Measurements from ENCODE around the gene ADAP2.

DNA sequence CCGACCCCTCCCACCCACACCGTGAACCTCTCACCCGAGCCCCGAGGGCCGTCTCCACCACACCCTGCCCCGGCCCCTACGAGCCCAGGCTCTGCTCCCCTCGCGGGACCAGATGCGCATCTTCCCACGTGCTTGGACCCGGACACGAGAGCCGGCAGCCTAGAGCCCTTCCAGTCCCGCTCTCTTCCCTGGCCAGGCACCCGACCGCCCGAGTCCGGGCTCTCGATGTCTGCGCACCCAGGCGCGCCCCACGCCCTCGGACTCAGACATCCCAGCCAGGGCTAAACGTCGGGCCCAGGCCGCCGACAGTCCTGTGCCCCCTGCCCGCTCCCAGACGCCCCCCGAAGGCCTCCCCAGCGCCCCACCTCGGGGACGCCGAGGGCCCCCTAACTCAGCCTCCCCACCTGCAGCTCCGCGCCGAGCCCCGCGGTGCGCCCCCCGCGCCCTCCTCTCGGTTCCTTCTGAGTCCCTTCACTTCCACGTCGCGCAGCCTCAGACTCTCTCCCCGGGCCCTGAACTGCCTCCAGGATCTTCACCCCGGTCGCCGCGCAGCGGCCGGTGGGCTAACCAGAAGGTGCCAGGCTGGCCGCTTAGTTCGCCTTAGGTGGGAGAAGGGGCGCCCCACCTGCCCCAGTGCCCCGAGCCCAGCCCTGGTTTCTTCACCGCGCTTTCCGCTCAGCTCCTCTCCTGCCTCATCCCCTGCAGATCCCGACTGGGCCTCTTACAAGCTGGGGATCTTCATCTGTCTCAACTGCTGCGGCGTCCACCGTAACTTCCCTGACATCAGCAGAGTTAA is 688 bp downstream of the ADAP2 start:
- no peak for TF ChIP-seq ZBTB1 (tag by site-specific recombination; IDR thresholded peaks at IDR 0.05)
- no peak for TF ChIP-seq ZNF302 (tag by site-specific recombination; IDR thresholded peaks at IDR 0.05; ENCODE audit: low read depth)
- no peak for TF ChIP-seq ZNF707 (tag by site-specific recombination; IDR thresholded peaks at IDR 0.05)
- TF ChIP-seq, protein P1, sequence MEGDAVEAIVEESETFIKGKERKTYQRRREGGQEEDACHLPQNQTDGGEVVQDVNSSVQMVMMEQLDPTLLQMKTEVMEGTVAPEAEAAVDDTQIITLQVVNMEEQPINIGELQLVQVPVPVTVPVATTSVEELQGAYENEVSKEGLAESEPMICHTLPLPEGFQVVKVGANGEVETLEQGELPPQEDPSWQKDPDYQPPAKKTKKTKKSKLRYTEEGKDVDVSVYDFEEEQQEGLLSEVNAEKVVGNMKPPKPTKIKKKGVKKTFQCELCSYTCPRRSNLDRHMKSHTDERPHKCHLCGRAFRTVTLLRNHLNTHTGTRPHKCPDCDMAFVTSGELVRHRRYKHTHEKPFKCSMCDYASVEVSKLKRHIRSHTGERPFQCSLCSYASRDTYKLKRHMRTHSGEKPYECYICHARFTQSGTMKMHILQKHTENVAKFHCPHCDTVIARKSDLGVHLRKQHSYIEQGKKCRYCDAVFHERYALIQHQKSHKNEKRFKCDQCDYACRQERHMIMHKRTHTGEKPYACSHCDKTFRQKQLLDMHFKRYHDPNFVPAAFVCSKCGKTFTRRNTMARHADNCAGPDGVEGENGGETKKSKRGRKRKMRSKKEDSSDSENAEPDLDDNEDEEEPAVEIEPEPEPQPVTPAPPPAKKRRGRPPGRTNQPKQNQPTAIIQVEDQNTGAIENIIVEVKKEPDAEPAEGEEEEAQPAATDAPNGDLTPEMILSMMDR (tag by site-specific recombination; IDR thresholded peaks at IDR 0.05), result no peak
- TF ChIP-seq, protein P2, sequence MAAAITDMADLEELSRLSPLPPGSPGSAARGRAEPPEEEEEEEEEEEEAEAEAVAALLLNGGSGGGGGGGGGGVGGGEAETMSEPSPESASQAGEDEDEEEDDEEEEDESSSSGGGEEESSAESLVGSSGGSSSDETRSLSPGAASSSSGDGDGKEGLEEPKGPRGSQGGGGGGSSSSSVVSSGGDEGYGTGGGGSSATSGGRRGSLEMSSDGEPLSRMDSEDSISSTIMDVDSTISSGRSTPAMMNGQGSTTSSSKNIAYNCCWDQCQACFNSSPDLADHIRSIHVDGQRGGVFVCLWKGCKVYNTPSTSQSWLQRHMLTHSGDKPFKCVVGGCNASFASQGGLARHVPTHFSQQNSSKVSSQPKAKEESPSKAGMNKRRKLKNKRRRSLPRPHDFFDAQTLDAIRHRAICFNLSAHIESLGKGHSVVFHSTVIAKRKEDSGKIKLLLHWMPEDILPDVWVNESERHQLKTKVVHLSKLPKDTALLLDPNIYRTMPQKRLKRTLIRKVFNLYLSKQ (tag by site-specific recombination; IDR thresholded peaks at IDR 0.05; ENCODE audit: borderline replicate concordance), result no peak
- TF ChIP-seq ZNF175 (tag by site-specific recombination; IDR thresholded peaks at IDR 0.05), result no peak
- no peak for TF ChIP-seq ZNF549 (tag by site-specific recombination; IDR thresholded peaks at IDR 0.05)
- TF ChIP-seq ZNF16 (tag by site-specific recombination; IDR thresholded peaks at IDR 0.05; ENCODE audit: low read depth), result no peak
- TF ChIP-seq ZNF76 (tag by site-specific recombination; IDR thresholded peaks at IDR 0.05; ENCODE audit: borderline replicate concordance, low read depth), result no peak
- TF ChIP-seq ZNF561 (tag by site-specific recombination; IDR thresholded peaks at IDR 0.05; ENCODE audit: borderline replicate concordance), result no peak
- no peak for TF ChIP-seq ZIC2 (tag by site-specific recombination; IDR thresholded peaks at IDR 0.05)
- TF ChIP-seq, protein P3, sequence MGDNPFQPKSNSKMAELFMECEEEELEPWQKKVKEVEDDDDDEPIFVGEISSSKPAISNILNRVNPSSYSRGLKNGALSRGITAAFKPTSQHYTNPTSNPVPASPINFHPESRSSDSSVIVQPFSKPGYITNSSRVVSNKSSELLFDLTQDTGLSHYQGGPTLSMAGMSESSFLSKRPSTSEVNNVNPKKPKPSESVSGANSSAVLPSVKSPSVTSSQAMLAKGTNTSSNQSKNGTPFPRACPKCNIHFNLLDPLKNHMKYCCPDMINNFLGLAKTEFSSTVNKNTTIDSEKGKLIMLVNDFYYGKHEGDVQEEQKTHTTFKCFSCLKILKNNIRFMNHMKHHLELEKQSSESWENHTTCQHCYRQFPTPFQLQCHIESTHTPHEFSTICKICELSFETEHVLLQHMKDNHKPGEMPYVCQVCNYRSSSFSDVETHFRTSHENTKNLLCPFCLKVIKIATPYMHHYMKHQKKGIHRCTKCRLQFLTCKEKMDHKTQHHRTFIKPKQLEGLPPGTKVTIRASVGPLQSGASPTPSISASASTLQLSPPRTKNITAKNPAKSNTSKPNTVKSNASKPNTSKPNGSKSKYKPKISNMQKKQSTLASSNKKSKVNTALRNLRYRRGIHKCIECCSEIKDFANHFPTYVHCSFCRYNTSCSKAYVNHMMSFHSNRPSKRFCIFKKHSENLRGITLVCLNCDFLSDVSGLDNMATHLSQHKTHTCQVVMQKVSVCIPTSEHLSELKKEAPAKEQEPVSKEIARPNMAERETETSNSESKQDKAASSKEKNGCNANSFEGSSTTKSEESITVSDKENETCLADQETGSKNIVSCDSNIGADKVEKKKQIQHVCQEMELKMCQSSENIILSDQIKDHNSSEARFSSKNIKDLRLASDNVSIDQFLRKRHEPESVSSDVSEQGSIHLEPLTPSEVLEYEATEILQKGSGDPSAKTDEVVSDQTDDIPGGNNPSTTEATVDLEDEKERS (tag by site-specific recombination; IDR thresholded peaks at IDR 0.05), result no peak
- TF ChIP-seq, protein P4, sequence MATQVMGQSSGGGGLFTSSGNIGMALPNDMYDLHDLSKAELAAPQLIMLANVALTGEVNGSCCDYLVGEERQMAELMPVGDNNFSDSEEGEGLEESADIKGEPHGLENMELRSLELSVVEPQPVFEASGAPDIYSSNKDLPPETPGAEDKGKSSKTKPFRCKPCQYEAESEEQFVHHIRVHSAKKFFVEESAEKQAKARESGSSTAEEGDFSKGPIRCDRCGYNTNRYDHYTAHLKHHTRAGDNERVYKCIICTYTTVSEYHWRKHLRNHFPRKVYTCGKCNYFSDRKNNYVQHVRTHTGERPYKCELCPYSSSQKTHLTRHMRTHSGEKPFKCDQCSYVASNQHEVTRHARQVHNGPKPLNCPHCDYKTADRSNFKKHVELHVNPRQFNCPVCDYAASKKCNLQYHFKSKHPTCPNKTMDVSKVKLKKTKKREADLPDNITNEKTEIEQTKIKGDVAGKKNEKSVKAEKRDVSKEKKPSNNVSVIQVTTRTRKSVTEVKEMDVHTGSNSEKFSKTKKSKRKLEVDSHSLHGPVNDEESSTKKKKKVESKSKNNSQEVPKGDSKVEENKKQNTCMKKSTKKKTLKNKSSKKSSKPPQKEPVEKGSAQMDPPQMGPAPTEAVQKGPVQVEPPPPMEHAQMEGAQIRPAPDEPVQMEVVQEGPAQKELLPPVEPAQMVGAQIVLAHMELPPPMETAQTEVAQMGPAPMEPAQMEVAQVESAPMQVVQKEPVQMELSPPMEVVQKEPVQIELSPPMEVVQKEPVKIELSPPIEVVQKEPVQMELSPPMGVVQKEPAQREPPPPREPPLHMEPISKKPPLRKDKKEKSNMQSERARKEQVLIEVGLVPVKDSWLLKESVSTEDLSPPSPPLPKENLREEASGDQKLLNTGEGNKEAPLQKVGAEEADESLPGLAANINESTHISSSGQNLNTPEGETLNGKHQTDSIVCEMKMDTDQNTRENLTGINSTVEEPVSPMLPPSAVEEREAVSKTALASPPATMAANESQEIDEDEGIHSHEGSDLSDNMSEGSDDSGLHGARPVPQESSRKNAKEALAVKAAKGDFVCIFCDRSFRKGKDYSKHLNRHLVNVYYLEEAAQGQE (tag by site-specific recombination; IDR thresholded peaks at IDR 0.05), result no peak
- TF ChIP-seq ZNF544 (tag by site-specific recombination; IDR thresholded peaks at IDR 0.05), result no peak
